IMR-90 (cell line): Measurements from ENCODE around the gene ABCB10. TPM values are rescaled to one million over a fixed set of nuclear protein-coding genes. Genes with fewer than 3 reads are reported as not detected.

ENCODE experiments used
- ATAC-seq: fragments of 200-7000 bp; cut with Tn5 transposase; 2 replicates; pipeline ENCODE4 v1.9.1; 2020; ENCODE audit warnings: low read depth, mild to moderate bottlenecking, moderate library complexity
- BruUV-seq: library from RNA; stranded (reverse); fragments of 400-500 nt; replicated peaks from 2 replicates; lab custom pipeline; 2021; lab: Mats Ljungman, UMichigan
- CTCF ChIA-PET: fragments of 300-600 bp; formaldehyde crosslinking; extraction: SDS; loops from one replicate; lab custom pipeline; 2021; ENCODE audit warnings: antibody characterized with exemption; lab: Yijun Ruan, JAX
- POLR2A ChIA-PET: fragments of 300-600 bp; sonication (Branson Sonifier 250); formaldehyde crosslinking; loops from one replicate; lab custom pipeline; 2022; ENCODE audit warnings: antibody characterized with exemption; ENCODE audit not compliant: unreplicated experiment; lab: Charles Lee
- DNase-seq: peaks from one replicate; pipeline ENCODE4 v3.0.0; 2013
- H2AFZ ChIP-seq: replicated peaks from 2 replicates; pipeline ENCODE3; 2013; ENCODE audit warnings: low read length, mild to moderate bottlenecking; ENCODE audit not compliant: poor library complexity
- H2AK5ac ChIP-seq: 2 replicates; pipeline ENCODE4 v1.6.1; 2013; ENCODE audit warnings: low read depth, low read length, inconsistent platforms
- H2AK9ac ChIP-seq: replicated peaks from 2 replicates; pipeline ENCODE3; 2013; ENCODE audit warnings: mild to moderate bottlenecking, low read depth, low read length, moderate library complexity; ENCODE audit not compliant: poor library complexity
- H2BK120ac ChIP-seq: 2 replicates; pipeline ENCODE4 v1.6.1; 2013; ENCODE audit warnings: low read depth, low read length, inconsistent platforms
- H2BK15ac ChIP-seq: 3 replicates; pipeline ENCODE4 v1.6.1; 2013; ENCODE audit warnings: low read depth, low read length, inconsistent platforms
- H2BK20ac ChIP-seq: 2 replicates; pipeline ENCODE4 v1.6.1; 2013; ENCODE audit warnings: low read depth, mild to moderate bottlenecking, inconsistent platforms, low read length, moderate library complexity
- H2BK5ac ChIP-seq: 2 replicates; pipeline ENCODE4 v1.6.1; 2013; ENCODE audit warnings: mild to moderate bottlenecking, low read depth, low read length, inconsistent platforms; ENCODE audit not compliant: poor library complexity, severe bottlenecking
- H3K14ac ChIP-seq: replicated peaks from 2 replicates; pipeline ENCODE4 v1.6.1; 2013; ENCODE audit warnings: low read depth, low read length, inconsistent platforms
- H3K18ac ChIP-seq: 2 replicates; pipeline ENCODE4 v1.6.1; 2013; ENCODE audit warnings: low read depth, low read length, control low read depth
- H3K23ac ChIP-seq: 2 replicates; pipeline ENCODE4 v1.6.1; 2013; ENCODE audit warnings: low read depth, low read length, inconsistent platforms
- H3K27ac ChIP-seq: 2 replicates; pipeline ENCODE4 v1.5.1; 2013; ENCODE audit warnings: mild to moderate bottlenecking, control low read depth, low read length; ENCODE audit not compliant: insufficient read depth
- H3K27me3 ChIP-seq: 2 replicates; pipeline ENCODE4 v1.6.1; 2013; ENCODE audit warnings: low read length; ENCODE audit not compliant: control insufficient read depth, insufficient read depth
- H3K36me3 ChIP-seq: 2 replicates; pipeline ENCODE4 v1.6.1; 2013; ENCODE audit warnings: low read length, mixed read lengths; ENCODE audit not compliant: control insufficient read depth, insufficient read depth
- H3K4ac ChIP-seq: 2 replicates; pipeline ENCODE4 v1.6.1; 2013; ENCODE audit warnings: low read depth, low read length, inconsistent platforms
- H3K4me1 ChIP-seq: 2 replicates; pipeline ENCODE4 v1.6.1; 2013; ENCODE audit warnings: low read length, mixed read lengths; ENCODE audit not compliant: control insufficient read depth, insufficient read depth
- H3K4me2 ChIP-seq: 2 replicates; pipeline ENCODE4 v1.6.1; 2013; ENCODE audit warnings: low read depth, mild to moderate bottlenecking, control low read depth, low read length, moderate library complexity
- H3K4me3 ChIP-seq: 2 replicates; pipeline ENCODE4 v1.5.1; 2013; ENCODE audit warnings: low read depth, mild to moderate bottlenecking, control low read depth, low read length, moderate library complexity; ENCODE audit not compliant: insufficient read depth
- H3K56ac ChIP-seq: 2 replicates; pipeline ENCODE4 v1.6.1; 2013; ENCODE audit warnings: low read length, inconsistent platforms; ENCODE audit not compliant: insufficient read depth; ENCODE audit errors: extremely low read depth
- H3K79me1 ChIP-seq, 2 experiments: 2 replicates each; pipeline ENCODE4 v1.6.1; 2013; ENCODE audit warnings: low read length in 2 of 2, inconsistent platforms in 1 of 2, low read depth in 1 of 2
- H3K9ac ChIP-seq: 2 replicates; pipeline ENCODE4 v1.6.1; 2013; ENCODE audit warnings: low read depth, low read length, control low read depth
- H3K9me1 ChIP-seq: 2 replicates; pipeline ENCODE4 v1.6.1; 2013; ENCODE audit warnings: low read length, inconsistent platforms; ENCODE audit not compliant: insufficient read depth
- H3K9me3 ChIP-seq: 2 replicates; pipeline ENCODE4 v1.6.1; 2013; ENCODE audit warnings: low read length; ENCODE audit not compliant: control insufficient read depth, insufficient read depth
- H4K20me1 ChIP-seq: 2 replicates; pipeline ENCODE4 v1.6.1; 2013; ENCODE audit warnings: low read length, inconsistent platforms; ENCODE audit not compliant: insufficient read depth
- H4K5ac ChIP-seq: 2 replicates; pipeline ENCODE4 v1.6.1; 2013; ENCODE audit warnings: mild to moderate bottlenecking, low read depth, low read length, control low read depth
- H4K8ac ChIP-seq, 2 experiments: 2 replicates each; pipeline ENCODE4 v1.6.1; 2013; ENCODE audit warnings: low read depth in 2 of 2, low read length in 2 of 2, control low read depth in 1 of 2, inconsistent platforms in 1 of 2
- H4K91ac ChIP-seq: 2 replicates; pipeline ENCODE4 v1.6.1; 2013; ENCODE audit warnings: low read depth, low read length, inconsistent platforms; ENCODE audit not compliant: insufficient read depth
- CEBPB ChIP-seq: IDR thresholded peaks from 2 replicates; pipeline ENCODE4 v1.6.1; 2012; ENCODE audit warnings: low read depth, low read length, improper control_type of control experiment
- MXI1 ChIP-seq: IDR thresholded peaks from 2 replicates; pipeline ENCODE4 v1.6.1; 2012; ENCODE audit warnings: low read depth, mild to moderate bottlenecking, low read length, moderate library complexity, borderline replicate concordance
- WGBS, 2 experiments: methylation state at CpG; one replicate each; pipeline versions ENCODE4 v1.1.5 to v1.1.7; 2013; ENCODE audit warnings: missing lambda C conversion rate in 2 of 2; ENCODE audit not compliant: insufficient read length in 1 of 2; ENCODE audit errors: extremely low coverage in 2 of 2; 5-methylcytosine and 5-hydroxymethylcytosine counted together
- dilution Hi-C: fragments of 300-500 bp; cut with HindIII; formaldehyde crosslinking; loops from one replicate; pipeline ENCODE4 v1.14.3; 2018; ENCODE audit warnings: low sequenced_read_pairs; ENCODE audit not compliant: unreplicated experiment
- in situ Hi-C: fragments of 300-500 bp; cut with MboI; formaldehyde crosslinking; loops from 3 replicates; pipeline ENCODE4 v1.14.3; 2019; ENCODE audit warnings: low sequenced_read_pairs, inconsistent platforms, mixed read lengths
- intact Hi-C: fragments of 100-400 bp; cut with micrococcal nuclease; formaldehyde crosslinking; loops from 2 replicates; pipeline ENCODE4 v1.10.0; 2022
- polyA plus RNA-seq, 3 experiments: library from polyadenylated mRNA; depleted of rRNA; stranded (reverse); fragments of >200 nt; gene quantifications; 2 replicates each; pipeline ENCODE4 v1.2.3, GENCODE V29; 2012; ENCODE audit warnings: low replicate concordance in 1 of 3
- total RNA-seq: library from RNA; depleted of rRNA; stranded (reverse); fragments of >200 nt; gene quantifications from 2 replicates; pipeline ENCODE4 v1.2.3, GENCODE V29; 2012

Gene ABCB10
- total and polyA plus RNA-seq, 2 of the 4 experiments (the other 2 are of a cell fraction) = 6.5 to 10.9 TPM

- no peak for DNase-seq
- CTCF ChIA-PET = interaction anchor here (0.6 kb wide), 1 partner anchor 576 kb away, joined by 5 read pairs; no protein-coding TSS in a partner anchor
- no peak for ATAC-seq
Observed at GRCh38 chr1:229554886-229555621, 3.5 kb downstream of the ABCB10 start.

More at GRCh38 chr1:229554886-229555621, 3.5 kb downstream of the ABCB10 start:
- Histone ChIP-seq H3K4me3 (no peak overlapping the region), H3K36me3 (no peaks in the 10 kb centered on the region), H2AFZ (no peak overlapping the region), H3K4ac (no peak overlapping the region), H2BK20ac (no peak overlapping the region), H2BK5ac (no peak overlapping the region), H2AK5ac (0 out of 2 replicates have a peak overlapping the region, but pooled peaks have one; percentile 3), H2AK9ac (no peak overlapping the region), H2BK120ac (no peak overlapping the region), H2BK15ac (no peak overlapping the region), H4K91ac (no peak overlapping the region), H3K4me2 (peak overlapping the region; percentile 24; the same call in 1 of the 2 replicates), H3K9me1 (peaks cover 5% of the 10 kb centered on the region; the same call in 1 of the 2 replicates), H3K9ac (no peak overlapping the region), H3K14ac (no peak overlapping the region), H3K23ac (no peak overlapping the region), H3K4me1 (peaks cover 11% of the 10 kb centered on the region), H4K5ac (no peak overlapping the region; the same call in 1 of the 2 replicates), H3K79me1 (peaks cover 28 to 57% of the 10 kb centered on the region in 2 experiments), H4K20me1 (peaks cover 10% of the 10 kb centered on the region; the same call in 1 of the 2 replicates), H3K27me3 (no peaks in the 10 kb centered on the region), H3K27ac (peak overlapping the region; percentile 26; the same call in 1 of the 2 replicates), H3K9me3 (no peaks in the 10 kb centered on the region), H4K8ac (peak overlapping the region in 1 of 2 experiments; percentile 2; a peak in 1 of 4 replicates), H3K18ac (no peak overlapping the region), H3K56ac (no peak overlapping the region)
- no TSS peak for BruUV-seq
- WGBS, 2 experiments = 55% methylated on average over 4 of the region's 10 CpGs; no CpG with 5 or more reads in 1 of the 2 experiments
- POLR2A ChIA-PET = no interaction called here
- in situ Hi-C loops = loop anchor here (5.0 kb wide), 1 partner anchor 72 kb away; the partner anchor contains the start of genes TAF5L and URB2
- TF ChIP-seq CEBPB (0 out of 2 replicates have a peak, but pooled peaks have one; percentile 2), MXI1 (no peak)
- intact Hi-C loops = no loop called here
- dilution Hi-C loops = no loop called here
